K562 (cell line): Measurements from ENCODE around the gene MASP1. TPM values are rescaled to one million over a fixed set of nuclear protein-coding genes. Genes with fewer than 3 reads are reported as not detected.

Source experiments
- ATAC-seq: fragments of 200-7000 bp; cut with Tn5 transposase; 3 replicates; pipeline ENCODE4 v1.9.1; 2020; ENCODE audit warnings: moderate library complexity
- BruUV-seq: library from RNA; stranded (reverse); fragments of 400-500 nt; replicated peaks from 2 replicates; lab custom pipeline; 2021; lab: Mats Ljungman, UMichigan
- CTCF ChIA-PET: fragments of 300-600 bp; formaldehyde crosslinking; extraction: SDS; loops from one replicate; lab custom pipeline; 2021; ENCODE audit warnings: low intra/inter-chr PET ratio; lab: Yijun Ruan, JAX
- POLR2A ChIA-PET: fragments of 300-600, 350-650 bp; sonication (Branson Sonifier 250); formaldehyde crosslinking; extraction: SDS; loops from one replicate; lab custom pipeline; 2021; ENCODE audit warnings: antibody characterized with exemption, inconsistent platforms; lab: Yijun Ruan, JAX
- DNase-seq, 4 experiments: peaks; one replicate each; pipeline versions ENCODE4 v3.0.0 to v3.0.0-alpha.2; 2011 to 2018; ENCODE audit warnings: low spot score in 3 of 4, mixed read lengths in 3 of 4; ENCODE audit errors: extremely low read depth in 1 of 4
- FAIRE-seq: peaks from 2 replicates; lab custom pipeline; 2011; peaks lifted over from hg19 to GRCh38; lab: Jason Lieb, UNC
- H2AFZ ChIP-seq: 2 replicates; pipeline ENCODE4 v1.6.0; 2011; ENCODE audit warnings: low read depth, low read length, control low read depth, inconsistent platforms
- H3K27ac ChIP-seq: fragments of 200-600 bp; 3 replicates; pipeline ENCODE4 v1.8.0; 2011; ENCODE audit warnings: low read depth, mild to moderate bottlenecking, control low read depth, inconsistent platforms, low read length, moderate library complexity, mixed read lengths; ENCODE audit errors: extremely low read depth
- H3K27me3 ChIP-seq, 2 experiments: fragments of 300-600 bp in 1 of 2; 2 replicates in 1 of 2; 3 replicates in 1 of 2; pipeline versions ENCODE4 v1.6.0 to v1.8.0; 2011; ENCODE audit warnings: inconsistent platforms in 2 of 2, low read length in 2 of 2, mild to moderate bottlenecking in 1 of 2, mixed read lengths in 1 of 2, moderate library complexity in 1 of 2; ENCODE audit not compliant: control insufficient read depth in 2 of 2, insufficient read depth in 2 of 2
- H3K36me3 ChIP-seq: fragments of 300-600 bp; 3 replicates; pipeline ENCODE4 v1.8.0; 2011; ENCODE audit warnings: mild to moderate bottlenecking, low read length, inconsistent platforms; ENCODE audit not compliant: control insufficient read depth, insufficient read depth
- H3K4me1 ChIP-seq, 2 experiments: fragments of 200-600 bp in 1 of 2; replicated peaks in 1 of 2; 2 replicates in 1 of 2; 3 replicates in 1 of 2; pipeline versions ENCODE4 v1.5.1 to v1.8.0; 2011; ENCODE audit warnings: inconsistent platforms in 2 of 2, low read length in 2 of 2, mild to moderate bottlenecking in 1 of 2, mixed read lengths in 1 of 2, moderate library complexity in 1 of 2; ENCODE audit not compliant: control insufficient read depth in 2 of 2, insufficient read depth in 2 of 2
- H3K4me2 ChIP-seq: 2 replicates; pipeline ENCODE4 v1.6.1; 2011; ENCODE audit warnings: low read length, control low read depth, inconsistent platforms, mixed read lengths; ENCODE audit not compliant: insufficient read depth
- H3K4me3 ChIP-seq: fragments of 200-600 bp; sonication (generic), shearing (Covaris generic); 2 replicates; pipeline ENCODE4 v1.5.1; 2016; ENCODE audit warnings: control low read depth, inconsistent platforms
- H3K79me2 ChIP-seq: fragments of 200-600 bp; 3 replicates; pipeline ENCODE4 v1.8.0; 2011; ENCODE audit warnings: low read length, inconsistent platforms; ENCODE audit not compliant: control insufficient read depth, insufficient read depth
- H3K9ac ChIP-seq, 2 experiments: 2 replicates each; pipeline versions ENCODE4 v1.6.0 to v1.6.1; 2011; ENCODE audit warnings: low read depth in 2 of 2, low read length in 2 of 2, control low read depth in 1 of 2, inconsistent platforms in 1 of 2, mild to moderate bottlenecking in 1 of 2, mixed read lengths in 1 of 2; ENCODE audit not compliant: insufficient read depth in 1 of 2
- H3K9me1 ChIP-seq: one replicate; pipeline ENCODE4 v1.6.0; 2011; ENCODE audit warnings: inconsistent platforms, mild to moderate bottlenecking, low read length, moderate library complexity; ENCODE audit not compliant: control insufficient read depth, insufficient read depth
- H3K9me3 ChIP-seq: replicated peaks from 2 replicates; pipeline ENCODE4 v1.5.1; 2011; ENCODE audit warnings: low read depth, low read length, inconsistent platforms; ENCODE audit not compliant: control insufficient read depth, insufficient read depth
- H4K20me1 ChIP-seq: replicated peaks from 2 replicates; pipeline ENCODE4 v1.6.1; 2011; ENCODE audit warnings: low read length, inconsistent platforms, mixed read lengths; ENCODE audit not compliant: control insufficient read depth, insufficient read depth
- REST ChIP-seq, 2 experiments: fragments of 450-650 bp; formaldehyde crosslinking in 1 of 2; IDR thresholded peaks; 2 replicates each; pipeline versions ENCODE4 v1.4.0 to v1.6.1; 2014 to 2020; ENCODE audit warnings: mild to moderate bottlenecking in 2 of 2, borderline replicate concordance in 1 of 2, low read depth in 1 of 2
- XRCC3 ChIP-seq: fragments of 450-650 bp; IDR thresholded peaks from 2 replicates; pipeline ENCODE4 v1.6.1; 2017; ENCODE audit warnings: mild to moderate bottlenecking, moderate library complexity
- WGBS: fragments of 100-300 bp; shearing (Covaris generic); methylation state at CpG from one replicate; pipeline ENCODE4 v1.1.6; 2016; ENCODE audit warnings: low coverage, mixed read lengths; ENCODE audit not compliant: insufficient coverage; ENCODE audit errors: missing lambda C conversion rate; 5-methylcytosine and 5-hydroxymethylcytosine counted together
- in situ Hi-C: fragments of 300-500 bp; cut with MboI; formaldehyde crosslinking; loops from 4 replicates; pipeline ENCODE4 v1.15.0; 2018; ENCODE audit warnings: inconsistent platforms, mixed read lengths
- intact Hi-C: fragments of 100-400 bp; cut with micrococcal nuclease; formaldehyde crosslinking; loops from 2 replicates; pipeline ENCODE4 v1.14.2; 2022
- polyA plus RNA-seq, 8 experiments: library from polyadenylated mRNA; depleted of rRNA in 4 of 8; stranded (reverse) in 5 of 8; unstranded in 3 of 8; fragments of >200 nt; fragmentation: Nextera tagmentation in 2 of 8; fragmentation: Illumina TruSeq in 1 of 8; extraction: Ambion mirVana in 2 of 8; extraction: Trizol in 1 of 8; gene quantifications; 2 replicates each; pipeline versions ENCODE4 v1.2.1 to v1.2.3, GENCODE V29; 2011 to 2014; ENCODE audit warnings: inconsistent platforms in 1 of 8, missing spikeins in 1 of 8
- total RNA-seq, 7 experiments: library from RNA; depleted of rRNA in 6 of 7; stranded (reverse); fragments of >200 nt in 6 of 7; fragmentation: Illumina TruSeq in 2 of 7; extraction: Trizol in 2 of 7; gene quantifications; 2 replicates each; pipeline versions ENCODE4 v1.2.1 to v1.2.3, GENCODE V29; 2011 to 2021; ENCODE audit warnings: low replicate concordance in 1 of 7

The MASP1 gene
- total and polyA plus RNA-seq, 9 of the 15 experiments (the other 6 are each of a cell fraction or from before 2014, with no cell fraction given), result 0.03 to 0.24 (median 0.20) TPM; not detected in 3

GRCh38 chr3:187340578-187340977 is 49.0 kb upstream of the MASP1 start:
- Histone ChIP-seq H3K79me2 (no peaks in the 10 kb centered on the region), H3K9ac (no peak overlapping the region), H3K36me3 (no peaks in the 10 kb centered on the region), H3K27ac (no peak overlapping the region), H3K4me3 (no peak overlapping the region), H3K4me1 (no peaks in the 10 kb centered on the region), H3K4me2 (no peak overlapping the region), H3K9me1 (no peaks in the 10 kb centered on the region), H3K27me3 (peaks cover 6 to 22% of the 10 kb centered on the region in 2 experiments; a peak in 4 of 5 replicates), H3K9me3 (no peaks in the 10 kb centered on the region), H2AFZ (no peak overlapping the region), H4K20me1 (no peaks in the 10 kb centered on the region)
- WGBS, result 0% methylated on average over 1 of the region's 1 CpG
- DNase-seq (no peak), FAIRE-seq (no peak), ATAC-seq (no peak)
- no peak for TF ChIP-seq XRCC3
- peak; percentile 54 for TF ChIP-seq REST (IDR thresholded peaks at IDR 0.05; ENCODE audit: borderline replicate concordance)
- TF ChIP-seq REST (CRISPR knock-in tag; IDR thresholded peaks at IDR 0.05; ENCODE audit: low read depth), result no peak
- in situ Hi-C loops (no loop called here), intact Hi-C loops (no loop called here)
- BruUV-seq, result no TSS peak
- POLR2A ChIA-PET, result no interaction called here
- CTCF ChIA-PET, result no interaction called here
